HG03103 (cell line): ENCODE measurements around the gene PSMB2.
A peak's percentile ranks its signal among the peaks of the same experiment; 100 is the strongest.

ENCODE experiments used
- ATAC-seq: cut with Tn5 transposase; IDR thresholded peaks from one replicate; pipeline ENCODE4 v1.9.1; 2021; ENCODE audit warnings: low read depth; ENCODE audit not compliant: unreplicated experiment

PSMB2 gene

GRCh38 chr1:35558374-35559316 lies 82.7 kb downstream of the PSMB2 start:
- no peak for ATAC-seq

- ATAC-seq = peak; percentile 79
Observed at GRCh38 chr1:35557611-35558373, 83.5 kb downstream of the PSMB2 start, which contains the start of gene NCDN. TSS of gene NCDN (plus strand) at chr1:35557799. CDS start at chr1:35558191, 392 bp downstream.

DNA sequence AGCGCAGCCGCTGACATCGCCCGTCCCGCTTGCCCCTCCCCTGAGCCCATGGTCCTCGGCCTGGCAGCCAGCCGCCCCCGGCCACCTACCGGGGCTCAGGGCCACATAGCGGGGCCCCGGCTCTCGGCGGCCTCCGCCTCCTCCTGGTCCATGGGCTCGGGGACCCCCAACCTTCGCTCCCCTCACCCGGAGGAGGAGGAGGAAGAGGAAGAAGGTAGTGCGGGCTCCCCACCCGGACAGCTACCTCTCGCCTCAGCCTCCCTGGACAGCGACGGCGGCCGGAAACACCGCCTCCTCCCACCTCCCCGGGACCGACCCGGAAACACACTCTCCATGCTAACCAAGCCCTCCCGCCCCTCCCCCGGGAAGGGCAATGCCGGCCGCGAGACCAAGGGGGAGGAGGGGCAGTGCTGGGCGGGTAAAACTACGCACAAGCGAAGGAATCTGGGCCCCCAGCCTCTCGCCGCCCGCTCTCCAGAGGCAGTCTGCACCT lies 84.2 kb downstream of the PSMB2 start, which contains the start of gene KIAA0319L:
Gene KIAA0319L (minus strand): TSS at position 286 of the 493 bp plus-strand sequence. CDS start 2,912 bp downstream, outside the sequence.
- peak; percentile 60 for ATAC-seq

GRCh38 chr1:35556484-35557117 lies 84.7 kb downstream of the PSMB2 start:
- peak; percentile 26 for ATAC-seq

- ATAC-seq = no peak
Observed at GRCh38 chr1:35555601-35556477, 85.5 kb downstream of the PSMB2 start.

GRCh38 chr1:35555212-35555584 lies 86.1 kb downstream of the PSMB2 start:
- no peak for ATAC-seq

DNA sequence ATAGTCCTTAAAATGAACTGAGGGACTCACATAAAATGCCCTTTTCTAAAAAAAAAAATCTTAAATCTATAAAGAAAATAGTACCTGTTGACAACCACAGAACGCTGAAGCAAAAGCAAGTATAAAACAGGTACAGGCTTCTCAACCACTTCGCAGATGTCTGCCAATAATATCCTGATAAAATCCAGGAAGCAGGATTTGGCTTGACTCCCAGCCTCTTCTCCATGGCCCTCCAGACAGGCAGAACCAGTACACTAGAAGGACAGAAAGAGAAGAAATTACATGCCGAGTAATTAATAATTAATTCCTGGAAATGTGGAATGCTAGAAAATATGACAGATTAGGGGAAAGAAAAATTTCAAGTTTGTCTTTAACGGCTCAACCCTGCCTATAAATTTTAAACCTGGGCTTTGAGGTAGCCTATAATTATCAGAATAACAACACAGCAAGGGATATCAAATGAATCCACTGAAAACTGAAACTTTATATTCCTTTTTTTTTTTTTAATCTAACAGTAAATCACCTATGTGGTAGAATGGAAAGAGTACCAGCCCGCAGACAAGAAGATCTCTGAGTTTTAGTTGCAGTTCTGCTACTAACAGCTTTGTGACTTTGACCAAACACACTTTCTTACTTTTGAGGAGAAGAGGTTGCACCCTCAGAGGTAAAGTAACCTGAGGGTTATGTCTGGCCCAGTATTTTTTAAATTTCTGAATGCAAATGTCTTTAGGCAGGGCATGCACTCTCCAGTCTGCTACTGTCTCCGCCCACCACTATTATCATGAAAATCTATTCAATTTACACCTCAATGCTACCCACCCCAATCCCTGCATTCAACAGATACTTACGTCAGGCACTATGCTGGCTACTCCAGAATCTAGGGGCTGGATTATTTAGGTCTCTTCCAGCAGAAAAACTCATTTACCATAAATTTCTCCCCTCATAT lies 86.8 kb downstream of the PSMB2 start:
- ATAC-seq = no peak

DNA sequence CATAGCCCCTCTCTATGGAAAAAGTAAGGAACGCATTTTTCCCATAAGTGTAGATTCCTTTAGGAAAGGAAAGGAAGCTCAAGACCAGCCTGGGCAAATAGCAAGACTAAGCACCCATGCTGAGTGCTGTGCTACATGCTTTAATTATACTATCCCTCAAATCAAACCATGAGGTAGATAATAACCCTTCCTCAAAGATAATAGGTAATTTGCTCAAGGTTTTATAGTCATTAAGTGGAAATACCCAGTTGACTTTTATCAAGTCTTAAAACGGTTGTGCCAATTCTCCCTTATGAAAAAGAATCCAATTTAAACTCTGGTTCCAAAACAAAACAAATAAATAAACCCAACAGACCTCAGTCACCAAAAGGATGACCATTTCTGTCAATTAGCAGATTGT lies 87.5 kb downstream of the PSMB2 start:
- ATAC-seq = no peak
